ENCODE data around the gene RAB38.

- TF ChIP-seq CTCF (IDR thresholded peaks at IDR 0.05) (no peak), EZH2phosphoT487 (IDR thresholded peaks at IDR 0.05) (no peak)
These were observed 19.7 kb upstream of the RAB38 start for GRCh38 chr11:88194990-88195389.

Measured in neural progenitor cell (in vitro differentiated cells).